Kidney (tissue), 14 donors: ENCODE data around the gene HSD17B12. TPM values are rescaled to one million over a fixed set of nuclear protein-coding genes. Genes with fewer than 3 reads are reported as not detected.

Source experiments
- DNase-seq, 5 donors: peaks; one replicate each; pipeline ENCODE4 v3.0.0-alpha.2; 2013 to 2020
- FAIRE-seq: peaks from 2 replicates; lab custom pipeline; 2012; peaks lifted over from hg19 to GRCh38; lab: Jason Lieb, UNC
- H3K27ac ChIP-seq, 2 donors: one replicate each; pipeline ENCODE4 v1.7.0; 2013; ENCODE audit warnings: low read depth in 2 of 2, low read length in 2 of 2, inconsistent platforms in 1 of 2
- H3K27me3 ChIP-seq: one replicate; pipeline ENCODE4 v1.7.1; 2013; ENCODE audit warnings: low read length, inconsistent platforms; ENCODE audit not compliant: control insufficient read depth, insufficient read depth
- H3K36me3 ChIP-seq, 3 donors: one replicate each; pipeline versions ENCODE4 v1.7.0 to v1.7.1; 2013; ENCODE audit warnings: low read length in 3 of 3, control low read depth in 1 of 3, inconsistent platforms in 1 of 3; ENCODE audit not compliant: insufficient read depth in 3 of 3, control insufficient read depth in 2 of 3
- H3K4me1 ChIP-seq, 3 donors: one replicate each; pipeline versions ENCODE4 v1.7.0 to v1.7.1; 2013; ENCODE audit warnings: low read length in 3 of 3, inconsistent platforms in 1 of 3, low read depth in 1 of 3; ENCODE audit not compliant: control insufficient read depth in 2 of 3, insufficient read depth in 2 of 3
- H3K4me3 ChIP-seq, 3 donors: one replicate each; pipeline versions ENCODE4 v1.7.0 to v1.8.1; 2013; ENCODE audit warnings: low read length in 3 of 3, control low read depth in 1 of 3, inconsistent platforms in 1 of 3
- H3K9ac ChIP-seq, 3 donors: one replicate each; pipeline versions ENCODE4 v1.7.0 to v1.7.1; 2013; ENCODE audit warnings: low read length in 3 of 3, control low read depth in 1 of 3, inconsistent platforms in 1 of 3
- H3K9me3 ChIP-seq, 3 donors: one replicate each; pipeline versions ENCODE4 v1.7.0 to v1.7.1; 2013; ENCODE audit warnings: low read length in 3 of 3, control low read depth in 1 of 3, inconsistent platforms in 1 of 3; ENCODE audit not compliant: control insufficient read depth in 2 of 3, insufficient read depth in 1 of 3
- intact Hi-C: fragments of 100-400 bp; cut with DNase I; formaldehyde crosslinking; loops from one replicate; pipeline ENCODE4 v1.11.1; 2022
- polyA plus RNA-seq: library from polyadenylated mRNA; stranded (reverse); fragments of 350-450 nt; fragmentation: Illumina TruSeq; extraction: RNeasy Lipid Tissue Mini Kit (QIAGEN cat#74804); gene quantifications from one replicate; pipeline ENCODE4 v1.2.3, GENCODE V29; 2014; ENCODE audit warnings: low read depth, low replicate concordance; ENCODE audit not compliant: insufficient read depth
- total RNA-seq: library from RNA; stranded (reverse); fragmentation: NEBNext Ultra II Directional; extraction: Animal tissue kit (Norgen Biotek cat#: 25700); gene quantifications from one replicate; pipeline ENCODE4 v1.2.1, GENCODE V29; 2021
- TF ChIP-seq, protein P1 (sequence below): IDR thresholded peaks from 3 replicates; pipeline ENCODE4 v1.5.1; 2012; ENCODE audit warnings: mild to moderate bottlenecking, moderate library complexity, borderline replicate concordance; ENCODE audit not compliant: insufficient read depth; ENCODE audit errors: extremely low read depth
- donor health status: control.
- donor health status: control.
- donor health status: control.
- donor health status: control.
- donor health status: control.
- donor health status: DM: yes; HTN: yes; CAD: no.
- donor health status: Normal renal cell carcinoma (clear cell type).

HSD17B12 gene
- total and polyA plus RNA-seq, 2 donors from 2014 or later: 76.9 to 100 TPM

GRCh38 chr11:43892851-43893250 is 212.3 kb downstream of the HSD17B12 start:
- intact Hi-C loops: loop anchor here (5.0 kb wide), 1 partner anchor 144 kb away; no protein-coding TSS in a partner anchor
- Histone ChIP-seq H3K4me1 (no peaks in the 10 kb centered on the region), H3K27me3 (no peaks in the 10 kb centered on the region), H3K9ac (no peak overlapping the region), H3K27ac (no peak overlapping the region), H3K9me3 (no peaks in the 10 kb centered on the region), H3K36me3 (peaks cover 11 to 43% (median 24%) of the 10 kb centered on the region in 3 donors), H3K4me3 (no peak overlapping the region)
- DNase-seq (no peak), FAIRE-seq (no peak)
- TF ChIP-seq, protein P1, sequence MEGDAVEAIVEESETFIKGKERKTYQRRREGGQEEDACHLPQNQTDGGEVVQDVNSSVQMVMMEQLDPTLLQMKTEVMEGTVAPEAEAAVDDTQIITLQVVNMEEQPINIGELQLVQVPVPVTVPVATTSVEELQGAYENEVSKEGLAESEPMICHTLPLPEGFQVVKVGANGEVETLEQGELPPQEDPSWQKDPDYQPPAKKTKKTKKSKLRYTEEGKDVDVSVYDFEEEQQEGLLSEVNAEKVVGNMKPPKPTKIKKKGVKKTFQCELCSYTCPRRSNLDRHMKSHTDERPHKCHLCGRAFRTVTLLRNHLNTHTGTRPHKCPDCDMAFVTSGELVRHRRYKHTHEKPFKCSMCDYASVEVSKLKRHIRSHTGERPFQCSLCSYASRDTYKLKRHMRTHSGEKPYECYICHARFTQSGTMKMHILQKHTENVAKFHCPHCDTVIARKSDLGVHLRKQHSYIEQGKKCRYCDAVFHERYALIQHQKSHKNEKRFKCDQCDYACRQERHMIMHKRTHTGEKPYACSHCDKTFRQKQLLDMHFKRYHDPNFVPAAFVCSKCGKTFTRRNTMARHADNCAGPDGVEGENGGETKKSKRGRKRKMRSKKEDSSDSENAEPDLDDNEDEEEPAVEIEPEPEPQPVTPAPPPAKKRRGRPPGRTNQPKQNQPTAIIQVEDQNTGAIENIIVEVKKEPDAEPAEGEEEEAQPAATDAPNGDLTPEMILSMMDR: no peak

DNA sequence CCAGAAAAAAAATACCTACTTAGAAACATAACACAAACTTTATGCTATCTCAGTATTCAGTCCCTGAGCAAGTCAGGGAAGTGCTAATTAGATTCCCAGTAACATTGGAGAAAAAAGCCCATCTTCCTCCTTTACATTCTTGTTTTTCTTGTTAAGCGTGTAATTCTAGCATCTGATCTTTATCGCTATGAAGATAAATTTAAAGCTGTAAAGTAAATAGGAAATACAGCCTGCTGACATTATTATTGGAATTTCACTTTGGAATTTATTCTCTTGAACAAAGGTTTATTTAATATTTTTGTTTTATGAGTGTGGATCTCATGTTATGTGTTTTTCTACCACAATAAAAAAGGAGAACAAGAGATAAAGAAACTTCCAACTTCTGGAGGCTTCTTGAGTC is 214.0 kb downstream of the HSD17B12 start:
- TF ChIP-seq, protein P1: no peak
- H3K36me3 ChIP-seq: peaks cover 10 to 57% (median 34%) of the 10 kb centered on the region in 3 donors
- intact Hi-C loops: loop anchor here (5.0 kb wide), 1 partner anchor 143 kb away; no protein-coding TSS in a partner anchor

GRCh38 chr11:43895601-43896000 is 215.1 kb downstream of the HSD17B12 start:
- TF ChIP-seq, protein P1: no peak
- Histone ChIP-seq H3K9ac (no peak overlapping the region), H3K4me3 (no peak overlapping the region), H3K4me1 (no peaks in the 10 kb centered on the region), H3K27me3 (no peaks in the 10 kb centered on the region), H3K27ac (no peak overlapping the region), H3K36me3 (peaks cover 10 to 51% (median 35%) of the 10 kb centered on the region in 3 donors), H3K9me3 (no peaks in the 10 kb centered on the region)
- intact Hi-C loops: no loop called here
- no peak for FAIRE-seq
- DNase-seq: no peak

More for the DNA sequence above, 214.0 kb downstream of the HSD17B12 start:
- Histone ChIP-seq H3K9me3 (no peaks in the 10 kb centered on the region), H3K9ac (no peak overlapping the region), H3K27ac (no peak overlapping the region), H3K4me3 (no peak overlapping the region), H3K27me3 (no peaks in the 10 kb centered on the region), H3K4me1 (no peaks in the 10 kb centered on the region)
- peak in 1 of 5 donors; percentile 45 for DNase-seq
- FAIRE-seq: no peak

GRCh38 chr11:43898574-43898973 is 218.0 kb downstream of the HSD17B12 start:
- no peaks in the 10 kb centered on the region for H3K4me1 ChIP-seq
- no peak overlapping the region for H3K27ac ChIP-seq
- intact Hi-C loops: no loop called here
- H3K36me3 ChIP-seq: peaks cover 3 to 54% (median 25%) of the 10 kb centered on the region in 3 donors
- TF ChIP-seq, protein P1: no peak
- no peak for FAIRE-seq
- no peak for DNase-seq
- no peak overlapping the region for H3K4me3 ChIP-seq
- H3K9me3 ChIP-seq: no peaks in the 10 kb centered on the region
- H3K27me3 ChIP-seq: no peaks in the 10 kb centered on the region
- H3K9ac ChIP-seq: no peak overlapping the region
